Stimulated activated CD8-positive, alpha-beta memory T cell treated with anti-CD3 and anti-CD28 coated beads, Interleukin-12 subunit alpha, Interleukin-12 subunit beta, amount 100 ng/mL, for 24 hours (primary cell): ENCODE measurements around the gene CDH4.

Source experiments
- DNase-seq: peaks from one replicate; pipeline ENCODE4 v3.0.0-alpha.2; 2020; ENCODE audit errors: extremely low read depth

Gene CDH4

GRCh38 chr20:61655591-61655990 lies 403.5 kb downstream of the CDH4 start:
- no peak for DNase-seq

GRCh38 chr20:61656198-61656597 lies 404.1 kb downstream of the CDH4 start:
- no peak for DNase-seq

- DNase-seq = no peak
Measured at GRCh38 chr20:61657721-61658377, 405.8 kb downstream of the CDH4 start.

GRCh38 chr20:61658563-61658962 lies 406.5 kb downstream of the CDH4 start:
- DNase-seq = no peak

- DNase-seq = no peak
Measured at GRCh38 chr20:61659246-61659993, 407.4 kb downstream of the CDH4 start.

GRCh38 chr20:61659994-61660346 lies 407.9 kb downstream of the CDH4 start:
- DNase-seq = no peak

GRCh38 chr20:61660559-61660958 lies 408.5 kb downstream of the CDH4 start:
- DNase-seq = no peak

- no peak for DNase-seq
Measured at GRCh38 chr20:61661025-61661424, 409.0 kb downstream of the CDH4 start.

- DNase-seq = no peak
Measured at GRCh38 chr20:61661583-61661982, 409.5 kb downstream of the CDH4 start.

GRCh38 chr20:61662226-61662967 lies 410.3 kb downstream of the CDH4 start:
- no peak for DNase-seq

GRCh38 chr20:61662968-61663331 lies 410.9 kb downstream of the CDH4 start:
- DNase-seq = no peak

GRCh38 chr20:61663521-61664425 lies 411.7 kb downstream of the CDH4 start:
- no peak for DNase-seq

GRCh38 chr20:61664556-61665320 lies 412.7 kb downstream of the CDH4 start:
- no peak for DNase-seq

- no peak for DNase-seq
Measured at GRCh38 chr20:61665528-61666470, 413.7 kb downstream of the CDH4 start.

- no peak for DNase-seq
Measured at GRCh38 chr20:61666471-61666832, 414.4 kb downstream of the CDH4 start.

GRCh38 chr20:61667056-61667792 lies 415.2 kb downstream of the CDH4 start:
- DNase-seq = no peak

- no peak for DNase-seq
Measured at GRCh38 chr20:61668065-61668650, 416.1 kb downstream of the CDH4 start.

GRCh38 chr20:61668771-61669503 lies 416.9 kb downstream of the CDH4 start:
- no peak for DNase-seq
